Upper lobe of left lung (tissue), 4 donors: ENCODE data around the gene CHRND.

Experiments
- EP300 ChIP-seq, 4 donors: sonication (generic); formaldehyde crosslinking; IDR thresholded peaks; one replicate each; pipeline ENCODE4 v1.5.1; 2017; ENCODE audit warnings: antibody characterized with exemption in 4 of 4, control low read depth in 2 of 4
- POLR2A ChIP-seq, 4 donors: fragments of 450-650 bp; IDR thresholded peaks; one replicate each; pipeline ENCODE4 v1.5.1; 2016 to 2017; ENCODE audit warnings: antibody characterized with exemption in 4 of 4, mild to moderate bottlenecking in 2 of 4
- POLR2AphosphoS5 ChIP-seq, 2 donors: sonication (generic); formaldehyde crosslinking; IDR thresholded peaks; one replicate each; pipeline ENCODE4 v1.5.1; 2017; ENCODE audit warnings: antibody characterized with exemption in 2 of 2
- TF ChIP-seq, protein P1 (sequence below), 6 experiments: fragments of 450-650 bp in 4 of 6; fragments of 200-600 bp in 2 of 6; sonication (generic) in 2 of 6; IDR thresholded peaks; one replicate each; pipeline ENCODE4 v1.5.1; 2016 to 2019; ENCODE audit warnings: antibody characterized with exemption in 6 of 6

DNA sequence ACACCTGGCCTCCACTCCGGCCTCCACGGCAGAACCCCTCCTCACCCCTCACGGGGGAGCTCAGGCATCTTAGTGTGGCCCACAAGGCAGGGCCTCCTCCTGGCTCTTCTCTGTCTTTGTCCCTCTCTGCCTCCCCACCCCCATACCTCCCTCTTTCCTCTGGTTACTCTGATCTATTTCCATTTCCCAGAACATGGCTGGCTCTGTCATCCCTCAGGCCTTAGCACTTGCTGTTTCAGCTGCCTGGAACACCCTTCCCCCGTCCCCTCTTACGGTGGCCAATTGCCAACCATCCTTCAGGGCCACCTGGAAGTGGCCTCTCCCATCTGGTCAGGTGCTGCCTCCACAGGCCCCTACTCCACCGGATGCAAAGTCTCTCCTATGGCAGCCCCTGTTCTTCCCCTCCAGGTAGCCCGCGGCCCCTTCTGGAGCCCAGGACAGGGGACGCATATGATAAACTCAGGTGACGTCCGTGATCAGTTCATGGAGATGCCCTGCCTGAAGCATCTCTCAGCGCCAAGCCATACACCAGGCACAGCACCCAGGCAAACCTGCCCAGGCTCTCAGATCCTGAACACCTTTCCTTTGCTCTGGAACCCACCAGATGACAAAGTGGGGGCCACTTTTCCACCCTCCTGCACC lies 34.7 kb upstream of the CHRND start:
- TF ChIP-seq, protein P1, sequence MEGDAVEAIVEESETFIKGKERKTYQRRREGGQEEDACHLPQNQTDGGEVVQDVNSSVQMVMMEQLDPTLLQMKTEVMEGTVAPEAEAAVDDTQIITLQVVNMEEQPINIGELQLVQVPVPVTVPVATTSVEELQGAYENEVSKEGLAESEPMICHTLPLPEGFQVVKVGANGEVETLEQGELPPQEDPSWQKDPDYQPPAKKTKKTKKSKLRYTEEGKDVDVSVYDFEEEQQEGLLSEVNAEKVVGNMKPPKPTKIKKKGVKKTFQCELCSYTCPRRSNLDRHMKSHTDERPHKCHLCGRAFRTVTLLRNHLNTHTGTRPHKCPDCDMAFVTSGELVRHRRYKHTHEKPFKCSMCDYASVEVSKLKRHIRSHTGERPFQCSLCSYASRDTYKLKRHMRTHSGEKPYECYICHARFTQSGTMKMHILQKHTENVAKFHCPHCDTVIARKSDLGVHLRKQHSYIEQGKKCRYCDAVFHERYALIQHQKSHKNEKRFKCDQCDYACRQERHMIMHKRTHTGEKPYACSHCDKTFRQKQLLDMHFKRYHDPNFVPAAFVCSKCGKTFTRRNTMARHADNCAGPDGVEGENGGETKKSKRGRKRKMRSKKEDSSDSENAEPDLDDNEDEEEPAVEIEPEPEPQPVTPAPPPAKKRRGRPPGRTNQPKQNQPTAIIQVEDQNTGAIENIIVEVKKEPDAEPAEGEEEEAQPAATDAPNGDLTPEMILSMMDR (IDR thresholded peaks at IDR 0.05) = no peak
- TF ChIP-seq EP300 (IDR thresholded peaks at IDR 0.05) (no peak), POLR2A (IDR thresholded peaks at IDR 0.05) (no peak), POLR2AphosphoS5 (IDR thresholded peaks at IDR 0.05) (no peak)
